SK-N-MC (cell line): ENCODE results near the gene C2orf74.

Source experiments
- EZH2 ChIP-seq: fragments of 200-600 bp; sonication (generic); IDR thresholded peaks from one replicate; pipeline ENCODE4 v1.6.1; 2017; ENCODE audit warnings: antibody characterized with exemption
- FOXP2 ChIP-seq: optimal IDR thresholded peaks from 2 replicates; pipeline ENCODE3; 2011; ENCODE audit warnings: mild to moderate bottlenecking, moderate library complexity; ENCODE audit not compliant: insufficient read depth; ENCODE audit errors: extremely low read length, control extremely low read depth
- POLR2AphosphoS5 ChIP-seq: IDR thresholded peaks from 2 replicates; pipeline ENCODE4 v1.6.1; 2012; ENCODE audit warnings: mild to moderate bottlenecking, low read depth, low read length, borderline replicate concordance

GRCh38 chr2:61162721-61163120 lies 733 bp downstream of the C2orf74 start:
- TF ChIP-seq POLR2AphosphoS5 (no peak), EZH2 (no peak), FOXP2 (no peak)
